Measurements from ENCODE around the gene SPEM2. TPM values are rescaled to one million over a fixed set of nuclear protein-coding genes. Genes with fewer than 3 reads are reported as not detected.

The SPEM2 gene
- total RNA-seq, 2 donors from 2014 or later = not detected

DNA sequence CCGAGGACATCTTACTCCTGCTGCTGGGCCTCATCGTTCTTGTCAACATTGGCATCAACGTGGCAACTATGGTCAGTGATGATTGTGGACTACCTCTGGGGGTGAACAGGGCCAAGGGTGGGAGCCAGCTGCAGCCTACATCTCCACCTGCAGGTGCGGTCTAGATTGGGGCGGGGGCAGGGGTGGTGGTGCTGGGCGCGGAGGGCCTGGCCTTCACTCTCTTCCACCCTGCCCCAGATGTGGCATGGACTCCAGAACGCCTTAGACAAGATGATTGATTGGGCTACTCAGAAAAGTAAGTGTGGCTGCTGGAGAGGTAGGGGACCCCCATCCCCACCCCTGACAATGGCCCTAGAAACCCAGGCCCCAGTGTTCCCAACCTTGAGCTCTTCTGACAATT, 340 bp downstream of the SPEM2 start:
- H3K4me3 ChIP-seq = no peak overlapping the region
- H3K4me1 ChIP-seq (ENCODE audit: control insufficient read depth in 1 of 2, low read depth in 2 of 2) = no peaks in the 10 kb centered on the region
- DNase-seq (ENCODE audit: low spot score) (no peak), ATAC-seq (ENCODE audit: insufficient number of reproducible peaks, low FRiP score, low read depth) (no peak)
- H3K27ac ChIP-seq = no peak overlapping the region
- H3K36me3 ChIP-seq = no peaks in the 10 kb centered on the region
- no peaks in the 10 kb centered on the region for H3K9me3 ChIP-seq
- TF ChIP-seq, protein P1, sequence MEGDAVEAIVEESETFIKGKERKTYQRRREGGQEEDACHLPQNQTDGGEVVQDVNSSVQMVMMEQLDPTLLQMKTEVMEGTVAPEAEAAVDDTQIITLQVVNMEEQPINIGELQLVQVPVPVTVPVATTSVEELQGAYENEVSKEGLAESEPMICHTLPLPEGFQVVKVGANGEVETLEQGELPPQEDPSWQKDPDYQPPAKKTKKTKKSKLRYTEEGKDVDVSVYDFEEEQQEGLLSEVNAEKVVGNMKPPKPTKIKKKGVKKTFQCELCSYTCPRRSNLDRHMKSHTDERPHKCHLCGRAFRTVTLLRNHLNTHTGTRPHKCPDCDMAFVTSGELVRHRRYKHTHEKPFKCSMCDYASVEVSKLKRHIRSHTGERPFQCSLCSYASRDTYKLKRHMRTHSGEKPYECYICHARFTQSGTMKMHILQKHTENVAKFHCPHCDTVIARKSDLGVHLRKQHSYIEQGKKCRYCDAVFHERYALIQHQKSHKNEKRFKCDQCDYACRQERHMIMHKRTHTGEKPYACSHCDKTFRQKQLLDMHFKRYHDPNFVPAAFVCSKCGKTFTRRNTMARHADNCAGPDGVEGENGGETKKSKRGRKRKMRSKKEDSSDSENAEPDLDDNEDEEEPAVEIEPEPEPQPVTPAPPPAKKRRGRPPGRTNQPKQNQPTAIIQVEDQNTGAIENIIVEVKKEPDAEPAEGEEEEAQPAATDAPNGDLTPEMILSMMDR (IDR thresholded peaks at IDR 0.05) = no peak
- no peaks in the 10 kb centered on the region for H3K27me3 ChIP-seq (replicated peaks; ENCODE audit: insufficient read depth)

DNA sequence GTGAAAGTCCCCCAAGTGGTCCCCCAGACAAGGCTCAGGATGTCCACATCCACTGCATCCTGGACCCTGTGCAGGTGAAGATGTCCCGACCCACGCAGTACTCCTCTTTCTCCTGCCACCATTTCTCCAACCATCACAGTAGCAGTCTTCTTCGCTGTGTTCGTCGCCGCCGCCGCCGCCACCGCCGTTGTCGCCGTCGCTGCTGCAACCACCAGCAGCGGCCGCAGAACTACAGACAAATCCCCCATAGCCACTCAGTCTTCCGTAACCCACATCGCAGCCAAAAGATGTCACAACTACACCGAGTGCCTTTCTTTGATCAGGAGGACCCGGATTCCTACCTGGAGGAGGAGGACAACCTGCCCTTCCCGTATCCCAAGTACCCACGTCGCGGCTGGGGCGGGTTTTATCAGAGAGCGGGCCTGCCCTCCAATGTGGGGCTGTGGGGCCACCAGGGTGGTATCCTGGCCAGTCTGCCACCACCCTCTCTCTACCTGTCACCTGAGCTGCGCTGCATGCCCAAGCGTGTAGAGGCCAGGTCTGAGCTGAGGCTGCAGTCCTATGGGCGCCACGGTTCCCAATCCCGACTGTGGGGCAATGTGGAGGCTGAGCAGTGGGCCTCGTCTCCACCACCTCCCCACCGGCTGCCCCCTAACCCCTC, 917 bp downstream of the SPEM2 start:
- no peaks in the 10 kb centered on the region for H3K4me1 ChIP-seq (ENCODE audit: control insufficient read depth in 1 of 2, low read depth in 2 of 2)
- H3K27me3 ChIP-seq (replicated peaks; ENCODE audit: insufficient read depth) = no peaks in the 10 kb centered on the region
- ATAC-seq (ENCODE audit: insufficient number of reproducible peaks, low FRiP score, low read depth) (no peak), DNase-seq (ENCODE audit: low spot score) (no peak)
- no peak overlapping the region for H3K27ac ChIP-seq
- H3K36me3 ChIP-seq = no peaks in the 10 kb centered on the region
- H3K4me3 ChIP-seq = no peak overlapping the region
- H3K9me3 ChIP-seq = no peaks in the 10 kb centered on the region
- TF ChIP-seq, protein P1 (IDR thresholded peaks at IDR 0.05) = no peak

DNA sequence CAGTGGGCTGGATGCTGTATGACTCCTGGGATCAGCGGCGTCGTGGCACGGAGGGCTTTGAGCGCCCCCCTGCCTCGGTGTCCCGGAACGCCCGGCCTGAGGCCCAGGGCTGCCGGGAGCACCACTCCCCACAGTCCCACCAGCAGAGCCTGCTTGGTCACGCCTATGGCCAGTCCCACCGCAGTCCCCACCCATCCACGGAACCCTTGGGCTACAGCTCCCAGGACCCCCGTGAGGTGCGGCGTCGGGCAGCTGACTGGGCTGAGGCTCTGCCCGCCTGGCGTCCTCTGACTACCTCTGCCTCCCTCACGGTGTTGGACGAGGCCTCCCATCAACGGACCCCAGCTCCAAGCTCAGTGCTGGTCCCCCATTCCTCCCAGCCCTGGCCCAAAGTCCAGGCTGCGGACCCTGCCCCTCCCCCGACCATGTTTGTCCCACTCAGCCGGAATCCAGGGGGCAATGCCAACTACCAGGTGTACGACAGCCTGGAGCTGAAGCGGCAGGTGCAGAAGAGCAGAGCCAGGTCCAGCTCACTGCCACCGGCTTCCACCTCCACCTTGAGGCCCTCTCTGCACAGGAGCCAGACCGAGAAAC, 1.6 kb downstream of the SPEM2 start:
- no peak overlapping the region for H3K27ac ChIP-seq
- TF ChIP-seq, protein P1 (IDR thresholded peaks at IDR 0.05) = no peak
- no peak for ATAC-seq (ENCODE audit: insufficient number of reproducible peaks, low FRiP score, low read depth)

DNA sequence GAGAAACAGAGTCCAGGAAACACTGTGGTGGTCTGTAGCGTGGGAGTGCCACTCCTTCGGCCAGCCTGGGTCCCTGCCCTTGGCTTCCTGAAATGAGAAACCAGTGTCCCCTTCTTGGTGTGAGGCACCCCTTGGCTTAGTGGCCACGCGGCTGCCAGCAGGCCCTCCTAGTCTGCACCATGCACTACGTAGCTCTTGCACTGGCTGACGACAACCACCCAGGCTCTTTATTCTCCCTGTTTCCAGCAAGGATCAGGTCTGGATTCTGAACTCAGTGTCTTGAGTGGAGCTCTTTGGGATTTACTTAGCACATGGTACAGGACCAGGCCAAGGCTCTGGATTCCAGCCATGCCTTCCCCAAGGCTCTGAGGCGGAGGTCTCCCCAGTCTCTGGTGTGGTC, 2.1 kb downstream of the SPEM2 start:
- Histone ChIP-seq H3K36me3 (no peaks in the 10 kb centered on the region), H3K27ac (no peak overlapping the region), H3K4me3 (no peak overlapping the region), H3K27me3 (replicated peaks; ENCODE audit: insufficient read depth) (no peaks in the 10 kb centered on the region), H3K9me3 (no peaks in the 10 kb centered on the region), H3K4me1 (ENCODE audit: control insufficient read depth in 1 of 2, low read depth in 2 of 2) (no peaks in the 10 kb centered on the region)
- ATAC-seq (ENCODE audit: insufficient number of reproducible peaks, low FRiP score, low read depth) = no peak
- TF ChIP-seq, protein P1 (IDR thresholded peaks at IDR 0.05) = no peak
- no peak for DNase-seq (ENCODE audit: low spot score)

More for the DNA sequence above, 1.6 kb downstream of the SPEM2 start:
- no peak for DNase-seq (ENCODE audit: low spot score)
- Histone ChIP-seq H3K4me1 (ENCODE audit: control insufficient read depth in 1 of 2, low read depth in 2 of 2) (no peaks in the 10 kb centered on the region), H3K9me3 (no peaks in the 10 kb centered on the region), H3K27me3 (replicated peaks; ENCODE audit: insufficient read depth) (no peaks in the 10 kb centered on the region), H3K4me3 (no peak overlapping the region), H3K36me3 (no peaks in the 10 kb centered on the region)

DNA sequence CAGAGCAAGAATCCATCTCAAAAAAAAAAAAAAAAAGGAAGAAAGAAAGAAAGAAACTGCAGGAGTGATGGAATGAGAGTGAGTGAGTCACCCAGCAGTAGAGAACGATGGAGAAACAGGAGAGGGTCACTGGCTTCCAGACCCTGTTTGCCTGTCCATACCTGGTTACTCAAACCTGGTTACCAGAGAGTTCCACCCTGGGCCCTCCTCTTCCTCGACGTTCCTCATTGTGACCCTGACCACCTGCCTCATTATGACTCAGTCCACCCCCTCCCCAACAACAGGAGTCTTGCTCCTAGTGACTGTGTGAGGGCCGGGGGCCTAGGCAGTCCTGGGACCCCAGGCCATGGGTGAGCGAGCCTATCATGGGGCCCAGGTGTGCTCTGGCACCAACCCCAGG, 3.1 kb downstream of the SPEM2 start, which contains the start of gene SPEM3:
SPEM3 (plus strand) TSS at position 301 of the 400 bp plus-strand sequence; CDS start at position 347, 46 bp downstream.
- no peaks in the 10 kb centered on the region for H3K9me3 ChIP-seq
- no peaks in the 10 kb centered on the region for H3K36me3 ChIP-seq
- no peaks in the 10 kb centered on the region for H3K27me3 ChIP-seq (replicated peaks; ENCODE audit: insufficient read depth)
- H3K4me3 ChIP-seq = no peak within 1 kb of the TSS
- ATAC-seq (ENCODE audit: insufficient number of reproducible peaks, low FRiP score, low read depth) (no peak), DNase-seq (ENCODE audit: low spot score) (no peak)
- H3K4me1 ChIP-seq (ENCODE audit: control insufficient read depth in 1 of 2, low read depth in 2 of 2) = no peaks in the 10 kb centered on the region
- TF ChIP-seq, protein P1 (IDR thresholded peaks at IDR 0.05) = no peak
- H3K27ac ChIP-seq = no peak within 1 kb of the TSS
